ENCODE data around the gene PAM. TPM values are rescaled to one million over a fixed set of nuclear protein-coding genes. Genes with fewer than 3 reads are reported as not detected.
A peak's percentile ranks its signal among the peaks of the same experiment; 100 is the strongest.

Gene PAM
- total RNA-seq, 1 donor from 2014 or later = 85.6 TPM

DNA sequence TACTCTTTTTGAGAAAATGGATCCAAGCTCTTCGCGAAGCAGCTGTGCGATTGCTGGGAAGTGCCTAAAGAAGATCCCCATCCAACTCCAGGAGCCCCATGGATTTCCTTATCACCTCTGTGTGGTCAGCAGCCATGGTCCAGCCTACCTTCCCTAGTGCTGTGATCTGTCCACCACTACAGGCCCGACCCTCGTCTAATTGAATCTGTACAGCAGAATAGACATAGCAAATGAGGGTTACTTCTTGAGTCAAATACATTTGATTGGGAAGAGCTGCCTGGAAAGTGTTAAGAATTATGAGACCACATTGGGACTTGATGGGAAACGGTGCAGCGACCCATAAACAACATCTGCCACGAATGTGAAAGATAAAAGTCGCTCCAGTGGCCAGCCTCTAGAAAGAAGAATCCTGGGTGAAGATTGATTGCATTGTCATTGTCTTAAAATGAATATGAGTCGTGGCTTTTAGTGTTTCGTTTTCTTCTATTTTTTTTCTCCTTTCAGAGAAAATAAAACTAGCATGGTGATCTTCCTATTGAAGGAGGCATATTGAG, 118.4 kb downstream of the PAM start:
- TF ChIP-seq, protein P1, sequence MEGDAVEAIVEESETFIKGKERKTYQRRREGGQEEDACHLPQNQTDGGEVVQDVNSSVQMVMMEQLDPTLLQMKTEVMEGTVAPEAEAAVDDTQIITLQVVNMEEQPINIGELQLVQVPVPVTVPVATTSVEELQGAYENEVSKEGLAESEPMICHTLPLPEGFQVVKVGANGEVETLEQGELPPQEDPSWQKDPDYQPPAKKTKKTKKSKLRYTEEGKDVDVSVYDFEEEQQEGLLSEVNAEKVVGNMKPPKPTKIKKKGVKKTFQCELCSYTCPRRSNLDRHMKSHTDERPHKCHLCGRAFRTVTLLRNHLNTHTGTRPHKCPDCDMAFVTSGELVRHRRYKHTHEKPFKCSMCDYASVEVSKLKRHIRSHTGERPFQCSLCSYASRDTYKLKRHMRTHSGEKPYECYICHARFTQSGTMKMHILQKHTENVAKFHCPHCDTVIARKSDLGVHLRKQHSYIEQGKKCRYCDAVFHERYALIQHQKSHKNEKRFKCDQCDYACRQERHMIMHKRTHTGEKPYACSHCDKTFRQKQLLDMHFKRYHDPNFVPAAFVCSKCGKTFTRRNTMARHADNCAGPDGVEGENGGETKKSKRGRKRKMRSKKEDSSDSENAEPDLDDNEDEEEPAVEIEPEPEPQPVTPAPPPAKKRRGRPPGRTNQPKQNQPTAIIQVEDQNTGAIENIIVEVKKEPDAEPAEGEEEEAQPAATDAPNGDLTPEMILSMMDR (conservative IDR thresholded peaks at IDR 0.05) = no peak
- H3K4me3 Mint-ChIP-seq = peak overlapping the region; percentile 21

DNA sequence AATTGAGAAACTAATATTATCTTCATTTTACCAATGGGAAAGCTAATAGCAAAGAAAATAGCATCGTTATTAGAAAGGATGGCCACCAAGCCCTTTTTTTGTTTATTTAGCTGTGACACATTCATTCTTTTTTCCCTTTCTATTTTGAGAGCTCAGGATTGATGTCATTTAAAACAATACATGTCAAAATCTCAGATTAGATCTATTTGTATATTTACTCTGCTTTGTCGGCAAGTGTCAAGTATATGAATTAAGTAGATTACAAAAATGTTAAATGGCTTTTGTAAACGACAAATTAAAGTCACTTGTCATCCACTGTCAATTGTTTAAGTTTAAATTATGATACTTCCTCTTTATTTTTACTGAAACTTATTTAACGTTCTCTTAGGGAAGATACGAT, 118.9 kb downstream of the PAM start:
- TF ChIP-seq, protein P1 (conservative IDR thresholded peaks at IDR 0.05) = no peak
- H3K4me3 Mint-ChIP-seq = no peak overlapping the region
- H3K4me1 Mint-ChIP-seq = peaks cover 24% of the 10 kb centered on the region
- DNase-seq (ENCODE audit: low read depth, low spot score) = no peak
- H3K9me3 Mint-ChIP-seq = peaks cover under 1% of the 10 kb centered on the region
- no peaks in the 10 kb centered on the region for H3K27me3 Mint-ChIP-seq (ENCODE audit: low read depth)
- peaks cover 7% of the 10 kb centered on the region for H3K36me3 Mint-ChIP-seq (ENCODE audit: low read depth)
- no peak overlapping the region for H3K27ac Mint-ChIP-seq (ENCODE audit: unreplicated experiment)

More for the DNA sequence above, 118.4 kb downstream of the PAM start:
- H3K36me3 Mint-ChIP-seq (ENCODE audit: low read depth) = peaks cover 8% of the 10 kb centered on the region
- H3K4me1 Mint-ChIP-seq = peaks cover 24% of the 10 kb centered on the region
- no peak overlapping the region for H3K27ac Mint-ChIP-seq (ENCODE audit: unreplicated experiment)
- no peaks in the 10 kb centered on the region for H3K9me3 Mint-ChIP-seq
- H3K27me3 Mint-ChIP-seq (ENCODE audit: low read depth) = no peaks in the 10 kb centered on the region
- DNase-seq (ENCODE audit: low read depth, low spot score) = no peak

DNA sequence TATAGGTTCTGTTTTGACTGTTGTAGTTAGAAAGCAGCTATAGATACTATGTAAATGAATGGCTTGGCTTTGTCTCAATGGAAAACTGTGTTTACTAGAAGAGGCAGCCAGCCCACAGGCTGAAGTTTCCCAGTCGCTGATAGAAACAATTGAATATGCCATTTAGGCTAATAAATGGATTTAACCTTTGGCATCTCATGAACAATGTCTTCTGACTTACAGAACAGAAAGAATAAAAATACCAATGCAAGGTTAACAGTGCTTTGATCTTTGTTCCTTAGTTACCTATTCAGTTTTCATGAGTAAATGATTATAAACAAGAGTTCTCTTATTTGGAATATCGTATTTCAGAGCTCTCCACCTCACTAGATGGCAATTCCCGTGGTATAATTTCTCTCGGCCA, 120.6 kb downstream of the PAM start:
- DNase-seq (ENCODE audit: low read depth, low spot score) = no peak
- Mint-ChIP-seq H3K27ac (ENCODE audit: unreplicated experiment) (peak overlapping the region; percentile 83), H3K9me3 (peaks cover 3% of the 10 kb centered on the region), H3K4me1 (peaks cover 24% of the 10 kb centered on the region), H3K36me3 (ENCODE audit: low read depth) (peaks cover 3% of the 10 kb centered on the region), H3K4me3 (peak overlapping the region; percentile 9), H3K27me3 (ENCODE audit: low read depth) (no peaks in the 10 kb centered on the region)
- TF ChIP-seq, protein P1 (conservative IDR thresholded peaks at IDR 0.05) = no peak

DNA sequence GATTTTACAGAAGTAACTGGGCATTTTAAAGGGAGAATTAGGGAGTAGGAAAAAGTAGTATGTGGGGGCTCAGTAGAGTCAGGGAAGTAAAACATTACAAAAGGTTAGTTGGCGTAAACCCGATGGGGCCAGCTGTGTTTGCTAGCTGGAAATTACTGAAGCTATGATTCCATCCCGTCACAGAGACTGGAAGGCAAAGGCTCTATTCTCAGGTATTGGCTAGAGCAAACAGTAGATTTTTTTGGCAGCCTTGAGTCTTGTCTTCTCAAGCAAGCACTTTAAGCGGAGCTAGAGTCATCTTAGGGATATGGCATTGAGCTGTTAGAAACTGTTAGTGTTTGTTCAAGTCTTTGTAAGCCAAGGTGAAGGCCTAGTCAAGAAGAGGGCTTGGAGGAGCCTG, 121.5 kb downstream of the PAM start:
- Mint-ChIP-seq H3K4me3 (no peak overlapping the region), H3K27me3 (ENCODE audit: low read depth) (no peaks in the 10 kb centered on the region)
- TF ChIP-seq, protein P1 (conservative IDR thresholded peaks at IDR 0.05) = no peak

DNA sequence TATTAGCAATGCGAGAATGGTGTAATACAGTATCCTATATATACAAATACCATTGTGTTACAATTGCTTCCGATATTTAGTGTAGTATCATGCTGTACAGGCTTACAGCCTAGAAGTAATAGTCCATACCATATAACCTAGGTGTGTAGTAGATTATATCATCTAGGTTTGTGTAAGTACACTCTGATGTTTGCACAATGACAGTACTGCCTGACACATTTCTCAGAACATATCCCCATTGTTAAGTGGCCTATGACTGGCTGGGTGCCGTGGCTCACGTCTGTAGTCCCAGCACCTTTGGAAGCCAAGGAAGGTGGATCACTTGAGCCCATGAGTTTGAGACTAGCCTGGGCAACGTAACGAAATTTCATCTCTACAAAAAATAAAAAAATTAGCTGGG, 124.6 kb downstream of the PAM start:
- peaks cover 19% of the 10 kb centered on the region for H3K4me1 Mint-ChIP-seq
- TF ChIP-seq, protein P1 (conservative IDR thresholded peaks at IDR 0.05) = no peak
- no peak overlapping the region for H3K4me3 Mint-ChIP-seq
- H3K27ac Mint-ChIP-seq (ENCODE audit: unreplicated experiment) = no peak overlapping the region
- H3K9me3 Mint-ChIP-seq = peaks cover 12% of the 10 kb centered on the region
- H3K27me3 Mint-ChIP-seq (ENCODE audit: low read depth) = no peaks in the 10 kb centered on the region
- H3K36me3 Mint-ChIP-seq (ENCODE audit: low read depth) = peaks cover 14% of the 10 kb centered on the region
- DNase-seq (ENCODE audit: low read depth, low spot score) = no peak

More for the DNA sequence above, 121.5 kb downstream of the PAM start:
- Mint-ChIP-seq H3K36me3 (ENCODE audit: low read depth) (peaks cover 3% of the 10 kb centered on the region), H3K27ac (ENCODE audit: unreplicated experiment) (no peak overlapping the region), H3K4me1 (peaks cover 24% of the 10 kb centered on the region), H3K9me3 (peaks cover 3% of the 10 kb centered on the region)
- no peak for DNase-seq (ENCODE audit: low read depth, low spot score)
